HEK293 (cell line): ENCODE measurements around the gene LTB4R.

Experiments
- CTCF ChIP-seq: fragments of 450-650 bp; formaldehyde crosslinking; IDR thresholded peaks from 2 replicates; pipeline ENCODE4 v1.5.1; 2016; ENCODE audit warnings: missing biosample characterization, missing genetic modification characterization
- REPIN1 ChIP-seq: fragments of 450-650 bp; formaldehyde crosslinking; IDR thresholded peaks from 2 replicates; pipeline ENCODE4 v1.5.1; 2017; ENCODE audit warnings: missing biosample characterization, missing genetic modification characterization, low read depth
- YY1 ChIP-seq: fragments of 450-650 bp; formaldehyde crosslinking; IDR thresholded peaks from 2 replicates; pipeline ENCODE4 v1.5.1; 2018; ENCODE audit warnings: missing biosample characterization, missing genetic modification characterization
- ZNF48 ChIP-seq: fragments of 450-650 bp; formaldehyde crosslinking; IDR thresholded peaks from 2 replicates; pipeline ENCODE4 v1.5.1; 2016; ENCODE audit warnings: missing biosample characterization, missing genetic modification characterization
- ZNF561 ChIP-seq: fragments of 450-650 bp; IDR thresholded peaks from 2 replicates; pipeline ENCODE4 v1.5.1; 2018; ENCODE audit warnings: missing biosample characterization, missing genetic modification characterization, borderline replicate concordance
- ZNF692 ChIP-seq: fragments of 450-650 bp; formaldehyde crosslinking; IDR thresholded peaks from 2 replicates; pipeline ENCODE4 v1.5.1; 2016; ENCODE audit warnings: missing biosample characterization, missing genetic modification characterization
- ZSCAN18 ChIP-seq: fragments of 450-650 bp; formaldehyde crosslinking; IDR thresholded peaks from 2 replicates; pipeline ENCODE4 v1.5.1; 2016; ENCODE audit warnings: missing biosample characterization, missing genetic modification characterization
- TF ChIP-seq, protein P1 (sequence below): fragments of 450-650 bp; formaldehyde crosslinking; IDR thresholded peaks from 2 replicates; pipeline ENCODE4 v1.5.1; 2017; ENCODE audit warnings: missing biosample characterization, missing genetic modification characterization

DNA sequence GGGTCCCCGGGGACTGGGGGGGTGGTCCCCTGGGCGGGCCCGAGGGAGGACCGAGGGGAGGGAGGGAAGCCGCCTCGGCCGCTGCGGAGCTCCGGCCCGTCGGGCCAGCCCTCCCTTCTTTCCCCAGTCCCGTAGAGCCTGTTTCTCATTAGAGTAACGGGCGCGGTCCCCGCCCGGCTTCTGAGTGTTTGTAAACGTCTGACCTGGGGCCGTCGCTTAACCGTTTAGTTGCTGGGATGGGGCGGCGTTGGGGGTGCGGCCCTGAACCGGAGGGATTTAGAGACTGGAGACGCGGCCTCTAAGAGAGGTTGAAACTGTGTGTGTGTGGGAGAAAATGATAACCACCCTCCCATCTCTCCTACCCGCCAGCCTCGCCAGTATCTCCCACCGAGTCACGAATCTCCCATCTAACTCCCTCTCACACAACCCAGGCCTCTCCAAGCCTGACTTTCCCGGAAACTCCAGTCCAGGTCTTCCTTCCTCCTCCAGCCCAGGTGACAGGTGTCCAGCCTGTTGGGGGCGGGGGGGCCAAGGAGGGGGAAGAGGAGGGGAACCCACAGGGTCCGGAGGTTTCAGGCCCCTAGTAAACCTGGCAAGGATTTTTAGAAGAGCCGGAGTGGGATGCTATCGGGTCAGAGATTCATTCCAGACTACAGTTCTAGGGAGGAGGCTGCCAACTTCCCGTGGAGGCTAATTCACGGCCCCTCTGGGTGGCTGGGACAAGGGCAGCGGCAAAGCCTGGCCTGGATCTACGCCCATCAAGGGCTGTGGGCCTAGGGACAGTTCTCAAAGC lies 55.6 kb downstream of the LTB4R start:
- TF ChIP-seq ZNF561 (tag by site-specific recombination) = peak; percentile 88
- TF ChIP-seq CTCF (tag by site-specific recombination) = no peak
- TF ChIP-seq, protein P1, sequence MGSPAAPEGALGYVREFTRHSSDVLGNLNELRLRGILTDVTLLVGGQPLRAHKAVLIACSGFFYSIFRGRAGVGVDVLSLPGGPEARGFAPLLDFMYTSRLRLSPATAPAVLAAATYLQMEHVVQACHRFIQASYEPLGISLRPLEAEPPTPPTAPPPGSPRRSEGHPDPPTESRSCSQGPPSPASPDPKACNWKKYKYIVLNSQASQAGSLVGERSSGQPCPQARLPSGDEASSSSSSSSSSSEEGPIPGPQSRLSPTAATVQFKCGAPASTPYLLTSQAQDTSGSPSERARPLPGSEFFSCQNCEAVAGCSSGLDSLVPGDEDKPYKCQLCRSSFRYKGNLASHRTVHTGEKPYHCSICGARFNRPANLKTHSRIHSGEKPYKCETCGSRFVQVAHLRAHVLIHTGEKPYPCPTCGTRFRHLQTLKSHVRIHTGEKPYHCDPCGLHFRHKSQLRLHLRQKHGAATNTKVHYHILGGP (tag by site-specific recombination) = no peak
- no peak for TF ChIP-seq ZNF692 (tag by site-specific recombination)
- TF ChIP-seq REPIN1 = no peak
- no peak for TF ChIP-seq YY1
- TF ChIP-seq ZNF48 (tag by site-specific recombination) = no peak
- peak; percentile 43; the same call in 1 of the 2 replicates for TF ChIP-seq ZSCAN18
